ENCODE data around the gene GARNL3. TPM values are rescaled to one million over a fixed set of nuclear protein-coding genes. Genes with fewer than 3 reads are reported as not detected.
A peak's percentile ranks its signal among the peaks of the same experiment; 100 is the strongest.

The GARNL3 gene
- total and polyA plus RNA-seq, 9 donors, result 14.2 to 23.0 (median 18.3) TPM

DNA sequence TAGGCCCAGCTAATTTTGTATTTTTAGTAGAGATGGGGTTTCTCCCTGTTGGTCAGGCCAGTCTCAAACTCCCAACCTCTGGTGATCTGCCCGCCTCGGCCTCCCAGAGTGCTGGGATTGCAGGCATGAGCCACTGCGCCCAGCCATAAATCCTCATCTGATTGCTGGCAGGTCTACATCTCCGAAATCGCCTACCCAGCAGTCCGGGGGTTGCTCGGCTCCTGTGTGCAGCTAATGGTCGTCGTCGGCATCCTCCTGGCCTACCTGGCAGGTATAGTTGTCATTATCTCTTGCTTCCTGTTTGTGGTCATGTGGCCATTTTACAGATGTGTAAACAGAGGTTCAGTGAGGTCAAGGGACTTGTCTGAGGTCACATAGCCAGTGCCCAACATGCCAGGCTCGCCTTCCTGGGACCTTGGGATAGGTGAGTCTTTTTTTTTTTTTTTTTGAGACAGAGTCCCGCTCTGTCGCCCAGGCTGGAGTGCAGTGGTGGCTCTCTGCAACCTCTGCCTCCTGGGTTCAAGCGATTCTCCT lies 135.2 kb downstream of the GARNL3 start:
- H3K9me3 ChIP-seq (replicated peaks; ENCODE audit: control insufficient read depth, low read depth, low read length), result no peaks in the 10 kb centered on the region
- H3K4me1 ChIP-seq (ENCODE audit: control insufficient read depth, insufficient read depth, low read length), result peaks cover 18% of the 10 kb centered on the region
- 91% methylated on average over 11 of the region's 14 CpGs for WGBS (ENCODE audit: insufficient coverage)
- H3K36me3 ChIP-seq (ENCODE audit: control insufficient read depth, insufficient read depth, low read length), result peaks cover 42% of the 10 kb centered on the region
- H3K27ac ChIP-seq (ENCODE audit: low read length), result no peak overlapping the region
- no peak overlapping the region for H3K4me3 ChIP-seq (ENCODE audit: low read length)
- H3K27me3 ChIP-seq (ENCODE audit: control insufficient read depth, insufficient read depth, low read length), result no peaks in the 10 kb centered on the region
- no peak for DNase-seq

DNA sequence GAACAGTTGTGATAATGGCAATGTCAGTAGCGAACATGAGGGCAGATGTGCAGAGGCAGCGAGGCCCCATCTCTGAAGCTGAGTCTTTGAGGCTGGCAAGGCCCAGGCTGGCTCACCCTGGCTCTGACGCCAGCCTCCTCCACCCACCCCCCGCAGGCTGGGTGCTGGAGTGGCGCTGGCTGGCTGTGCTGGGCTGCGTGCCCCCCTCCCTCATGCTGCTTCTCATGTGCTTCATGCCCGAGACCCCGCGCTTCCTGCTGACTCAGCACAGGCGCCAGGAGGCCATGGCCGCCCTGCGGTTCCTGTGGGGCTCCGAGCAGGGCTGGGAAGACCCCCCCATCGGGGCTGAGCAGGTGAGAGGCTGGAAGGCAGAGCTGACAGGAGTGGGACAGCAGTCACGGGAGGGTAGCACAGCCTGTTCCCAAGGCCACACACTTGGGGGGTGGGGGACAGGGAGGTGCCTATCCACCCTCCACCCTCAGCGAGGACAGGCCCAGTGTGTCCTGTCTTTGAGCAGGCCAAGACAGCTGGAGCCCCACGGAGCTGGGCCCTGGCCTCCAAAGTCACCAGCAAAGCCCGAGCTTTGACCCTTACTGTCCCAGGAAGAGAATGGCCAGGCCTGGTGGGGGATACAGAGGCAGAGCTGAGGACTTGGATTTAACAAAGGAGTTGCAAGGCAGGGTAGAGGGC lies 138.0 kb downstream of the GARNL3 start:
- Histone ChIP-seq H3K36me3 (ENCODE audit: control insufficient read depth, insufficient read depth, low read length) (peaks cover 66% of the 10 kb centered on the region), H3K27ac (ENCODE audit: low read length) (no peak overlapping the region)
- WGBS (ENCODE audit: insufficient coverage), result 85% methylated on average over 2 of the region's 18 CpGs

DNA sequence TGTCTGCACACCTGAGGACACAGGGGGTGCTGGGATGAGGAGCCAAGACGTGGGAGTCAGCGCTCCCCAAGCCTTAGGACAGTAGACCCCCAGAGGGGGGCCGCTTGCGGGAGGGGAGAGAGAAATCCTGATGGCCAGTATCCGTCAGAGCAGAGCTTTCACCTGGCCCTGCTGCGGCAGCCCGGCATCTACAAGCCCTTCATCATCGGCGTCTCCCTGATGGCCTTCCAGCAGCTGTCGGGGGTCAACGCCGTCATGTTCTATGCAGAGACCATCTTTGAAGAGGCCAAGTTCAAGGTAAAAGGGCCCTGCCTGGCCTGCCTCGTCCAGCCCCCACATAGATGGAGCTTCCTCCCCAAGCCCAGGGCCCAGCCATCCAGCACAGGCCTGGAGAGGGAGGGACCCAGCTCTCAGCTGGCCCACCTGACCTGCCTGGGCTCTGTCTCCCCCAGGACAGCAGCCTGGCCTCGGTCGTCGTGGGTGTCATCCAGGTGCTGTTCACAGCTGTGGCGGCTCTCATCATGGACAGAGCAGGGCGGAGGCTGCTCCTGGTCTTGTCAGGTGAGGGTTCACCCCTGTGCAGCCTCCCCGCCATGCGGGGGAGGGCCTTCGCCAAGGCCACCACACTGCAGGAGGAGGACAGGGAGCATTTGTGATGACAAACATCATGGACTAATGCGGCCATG lies 139.1 kb downstream of the GARNL3 start:
- Histone ChIP-seq H3K27me3 (ENCODE audit: control insufficient read depth, insufficient read depth, low read length) (no peaks in the 10 kb centered on the region), H3K4me3 (ENCODE audit: low read length) (no peak overlapping the region), H3K36me3 (ENCODE audit: control insufficient read depth, insufficient read depth, low read length) (peaks cover 66% of the 10 kb centered on the region), H3K27ac (ENCODE audit: low read length) (no peak overlapping the region), H3K4me1 (ENCODE audit: control insufficient read depth, insufficient read depth, low read length) (peaks cover 16% of the 10 kb centered on the region), H3K9me3 (replicated peaks; ENCODE audit: control insufficient read depth, low read depth, low read length) (no peaks in the 10 kb centered on the region)
- DNase-seq, result no peak
- WGBS (ENCODE audit: insufficient coverage), result 90% methylated on average over 21 of the region's 22 CpGs

More for the DNA sequence above, 138.0 kb downstream of the GARNL3 start:
- no peaks in the 10 kb centered on the region for H3K27me3 ChIP-seq (ENCODE audit: control insufficient read depth, insufficient read depth, low read length)
- peaks cover 24% of the 10 kb centered on the region for H3K4me1 ChIP-seq (ENCODE audit: control insufficient read depth, insufficient read depth, low read length)
- no peaks in the 10 kb centered on the region for H3K9me3 ChIP-seq (replicated peaks; ENCODE audit: control insufficient read depth, low read depth, low read length)
- no peak overlapping the region for H3K4me3 ChIP-seq (ENCODE audit: low read length)
- DNase-seq, result no peak

DNA sequence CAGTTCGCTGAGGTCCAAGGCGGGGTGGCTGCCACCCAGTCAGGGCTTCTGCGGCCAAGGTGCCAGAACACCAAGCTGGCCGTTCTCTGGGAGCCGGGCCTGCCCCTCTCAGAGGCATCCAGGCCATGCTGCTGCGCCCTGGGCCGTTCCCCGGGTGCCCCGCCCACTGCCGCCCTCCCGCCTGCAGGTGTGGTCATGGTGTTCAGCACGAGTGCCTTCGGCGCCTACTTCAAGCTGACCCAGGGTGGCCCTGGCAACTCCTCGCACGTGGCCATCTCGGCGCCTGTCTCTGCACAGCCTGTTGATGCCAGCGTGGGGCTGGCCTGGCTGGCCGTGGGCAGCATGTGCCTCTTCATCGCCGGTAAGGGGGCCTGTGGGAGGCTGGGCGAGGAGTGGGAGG lies 140.1 kb downstream of the GARNL3 start:
- Histone ChIP-seq H3K9me3 (replicated peaks; ENCODE audit: control insufficient read depth, low read depth, low read length) (no peaks in the 10 kb centered on the region), H3K4me1 (ENCODE audit: control insufficient read depth, insufficient read depth, low read length) (peaks cover 13% of the 10 kb centered on the region), H3K27me3 (ENCODE audit: control insufficient read depth, insufficient read depth, low read length) (no peaks in the 10 kb centered on the region), H3K27ac (ENCODE audit: low read length) (no peak overlapping the region), H3K36me3 (ENCODE audit: control insufficient read depth, insufficient read depth, low read length) (peaks cover 66% of the 10 kb centered on the region), H3K4me3 (ENCODE audit: low read length) (no peak overlapping the region)
- WGBS (ENCODE audit: insufficient coverage), result 89% methylated on average over 16 of the region's 23 CpGs
- no peak for DNase-seq

DNA sequence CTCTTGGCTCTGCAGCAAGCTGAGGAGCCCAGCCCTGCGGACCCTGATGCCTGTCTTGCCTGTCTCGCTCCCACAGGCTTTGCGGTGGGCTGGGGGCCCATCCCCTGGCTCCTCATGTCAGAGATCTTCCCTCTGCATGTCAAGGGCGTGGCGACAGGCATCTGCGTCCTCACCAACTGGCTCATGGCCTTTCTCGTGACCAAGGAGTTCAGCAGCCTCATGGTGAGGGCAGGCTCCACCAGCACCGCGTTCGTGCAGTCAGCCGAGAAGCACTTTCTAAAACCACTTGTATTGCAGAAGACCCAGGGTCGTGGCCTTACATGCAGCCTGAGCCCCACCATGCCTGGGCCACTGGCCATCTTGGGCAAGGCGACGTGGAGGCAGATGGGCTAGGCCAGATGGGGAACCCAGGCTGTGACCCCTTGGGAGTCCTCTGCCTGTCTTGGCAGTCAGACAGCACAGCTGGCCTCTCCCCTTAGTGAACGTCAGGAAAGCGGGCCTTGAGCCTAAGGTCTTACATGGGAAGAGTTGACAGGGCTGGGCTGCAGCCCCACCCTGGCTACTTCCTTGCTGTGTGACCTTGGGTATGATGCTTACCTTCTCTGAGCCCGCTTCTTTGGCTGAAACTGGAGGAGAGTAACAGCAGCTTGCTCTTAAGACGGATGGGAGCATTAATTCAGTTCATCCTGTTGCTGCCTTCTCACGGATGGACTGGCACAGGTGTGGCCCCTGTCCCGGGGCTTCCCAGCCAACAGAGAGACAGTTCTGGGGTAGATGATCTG lies 141.0 kb downstream of the GARNL3 start:
- no peaks in the 10 kb centered on the region for H3K9me3 ChIP-seq (replicated peaks; ENCODE audit: control insufficient read depth, low read depth, low read length)
- peaks cover 57% of the 10 kb centered on the region for H3K36me3 ChIP-seq (ENCODE audit: control insufficient read depth, insufficient read depth, low read length)
- H3K4me3 ChIP-seq (ENCODE audit: low read length), result no peak overlapping the region
- 90% methylated on average over 18 of the region's 20 CpGs for WGBS (ENCODE audit: insufficient coverage)
- peaks cover 13% of the 10 kb centered on the region for H3K4me1 ChIP-seq (ENCODE audit: control insufficient read depth, insufficient read depth, low read length)
- DNase-seq, result peak; percentile 37
- H3K27me3 ChIP-seq (ENCODE audit: control insufficient read depth, insufficient read depth, low read length), result no peaks in the 10 kb centered on the region
- H3K27ac ChIP-seq (ENCODE audit: low read length), result no peak overlapping the region

DNA sequence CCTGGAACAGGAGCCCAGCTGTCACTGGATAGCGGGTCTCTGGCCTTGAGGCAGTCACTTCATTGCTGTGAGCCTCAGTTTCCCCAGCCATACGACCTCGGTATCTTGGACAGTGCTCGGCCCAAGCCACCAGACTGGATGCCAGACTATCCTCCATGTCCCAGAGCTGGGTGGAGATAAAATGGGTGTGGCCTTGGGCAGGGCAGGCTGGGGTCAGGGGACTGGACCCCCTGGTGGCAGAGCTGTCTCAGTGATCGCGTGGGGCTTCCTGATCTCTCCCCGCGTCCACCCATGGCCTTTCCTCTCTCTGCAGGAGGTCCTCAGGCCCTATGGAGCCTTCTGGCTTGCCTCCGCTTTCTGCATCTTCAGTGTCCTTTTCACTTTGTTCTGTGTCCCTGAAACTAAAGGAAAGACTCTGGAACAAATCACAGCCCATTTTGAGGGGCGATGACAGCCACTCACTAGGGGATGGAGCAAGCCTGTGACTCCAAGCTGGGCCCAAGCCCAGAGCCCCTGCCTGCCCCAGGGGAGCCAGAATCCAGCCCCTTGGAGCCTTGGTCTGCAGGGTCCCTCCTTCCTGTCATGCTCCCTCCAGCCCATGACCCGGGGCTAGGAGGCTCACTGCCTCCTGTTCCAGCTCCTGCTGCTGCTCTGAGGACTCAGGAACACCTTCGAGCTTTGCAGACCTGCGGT lies 142.4 kb downstream of the GARNL3 start:
- no peak overlapping the region for H3K4me3 ChIP-seq (ENCODE audit: low read length)
- H3K27me3 ChIP-seq (ENCODE audit: control insufficient read depth, insufficient read depth, low read length), result no peaks in the 10 kb centered on the region
- H3K4me1 ChIP-seq (ENCODE audit: control insufficient read depth, insufficient read depth, low read length), result peaks cover 13% of the 10 kb centered on the region
- H3K9me3 ChIP-seq (replicated peaks; ENCODE audit: control insufficient read depth, low read depth, low read length), result no peaks in the 10 kb centered on the region
- no peak overlapping the region for H3K27ac ChIP-seq (ENCODE audit: low read length)
- DNase-seq, result no peak
- WGBS (ENCODE audit: insufficient coverage), result 77% methylated on average over 13 of the region's 13 CpGs
- H3K36me3 ChIP-seq (ENCODE audit: control insufficient read depth, insufficient read depth, low read length), result peaks cover 48% of the 10 kb centered on the region

DNA sequence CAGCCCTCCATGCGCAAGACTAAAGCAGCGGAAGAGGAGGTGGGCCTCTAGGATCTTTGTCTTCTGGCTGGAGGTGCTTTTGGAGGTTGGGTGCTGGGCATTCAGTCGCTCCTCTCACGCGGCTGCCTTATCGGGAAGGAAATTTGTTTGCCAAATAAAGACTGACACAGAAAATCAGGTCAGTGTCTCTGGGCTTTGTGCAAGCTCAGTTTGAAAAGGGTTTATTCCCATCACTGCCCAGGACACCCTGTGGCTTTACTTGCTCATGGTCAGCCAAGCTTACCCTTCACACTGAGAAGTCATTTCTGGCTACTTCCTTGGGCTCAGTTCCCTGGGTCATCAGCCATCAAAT lies 142.9 kb downstream of the GARNL3 start:
- Histone ChIP-seq H3K36me3 (ENCODE audit: control insufficient read depth, insufficient read depth, low read length) (peaks cover 43% of the 10 kb centered on the region), H3K27me3 (ENCODE audit: control insufficient read depth, insufficient read depth, low read length) (no peaks in the 10 kb centered on the region), H3K4me1 (ENCODE audit: control insufficient read depth, insufficient read depth, low read length) (peaks cover 13% of the 10 kb centered on the region), H3K9me3 (replicated peaks; ENCODE audit: control insufficient read depth, low read depth, low read length) (no peaks in the 10 kb centered on the region), H3K4me3 (ENCODE audit: low read length) (no peak overlapping the region), H3K27ac (ENCODE audit: low read length) (no peak overlapping the region)
- DNase-seq, result no peak
- 85% methylated on average over 6 of the region's 6 CpGs for WGBS (ENCODE audit: insufficient coverage)

DNA sequence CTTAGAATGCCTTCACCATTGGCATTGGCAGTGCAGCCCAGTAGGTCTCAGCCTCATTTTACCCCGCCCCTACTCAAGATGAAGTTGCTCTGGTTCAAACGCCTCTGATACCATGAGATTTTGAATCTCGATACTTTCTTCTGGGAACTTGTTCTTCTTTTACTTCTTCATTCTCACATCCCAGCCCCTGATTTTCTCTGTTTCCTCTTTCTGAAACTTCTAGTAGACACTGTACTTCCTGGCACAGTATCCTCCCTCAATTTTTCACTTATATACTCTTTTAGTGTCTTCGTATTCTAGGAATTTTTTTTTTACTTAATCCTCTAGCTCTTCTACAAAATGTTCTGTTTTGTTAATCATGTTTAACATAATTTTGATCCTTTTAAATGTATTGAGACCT lies 146.5 kb downstream of the GARNL3 start:
- Histone ChIP-seq H3K27ac (ENCODE audit: low read length) (no peak overlapping the region), H3K36me3 (ENCODE audit: control insufficient read depth, insufficient read depth, low read length) (peaks cover 13% of the 10 kb centered on the region), H3K4me3 (ENCODE audit: low read length) (no peak overlapping the region), H3K9me3 (replicated peaks; ENCODE audit: control insufficient read depth, low read depth, low read length) (no peaks in the 10 kb centered on the region), H3K27me3 (ENCODE audit: control insufficient read depth, insufficient read depth, low read length) (no peaks in the 10 kb centered on the region), H3K4me1 (ENCODE audit: control insufficient read depth, insufficient read depth, low read length) (peaks cover 3% of the 10 kb centered on the region)
- 100% methylated on average over 2 of the region's 4 CpGs for WGBS (ENCODE audit: insufficient coverage)
- DNase-seq, result peak; percentile 45

DNA sequence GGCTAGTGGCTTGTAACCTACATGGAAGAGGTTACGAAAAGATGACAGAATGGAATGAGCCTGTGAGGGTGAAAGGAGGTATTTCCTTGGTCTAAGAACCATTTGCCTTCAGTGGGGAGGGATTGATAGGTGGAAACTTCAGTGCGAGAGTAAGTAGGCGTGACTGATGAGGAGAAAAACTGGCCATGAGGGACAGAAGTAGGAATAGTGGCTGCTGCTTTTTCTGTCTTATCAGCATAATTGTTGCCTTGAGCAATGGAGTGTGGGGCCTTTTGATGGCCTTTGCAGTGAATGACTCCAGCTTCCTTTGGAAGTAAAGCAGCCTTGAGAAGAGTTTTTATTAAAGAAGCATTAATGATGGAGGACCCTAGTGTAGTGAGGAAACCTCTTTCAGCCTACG lies 150.6 kb downstream of the GARNL3 start:
- no peak overlapping the region for H3K27ac ChIP-seq (ENCODE audit: low read length)
- peaks cover 15% of the 10 kb centered on the region for H3K4me1 ChIP-seq (ENCODE audit: control insufficient read depth, insufficient read depth, low read length)
- H3K36me3 ChIP-seq (ENCODE audit: control insufficient read depth, insufficient read depth, low read length), result peaks cover 3% of the 10 kb centered on the region
- WGBS (ENCODE audit: insufficient coverage), result 73% methylated on average over 3 of the region's 4 CpGs
- H3K27me3 ChIP-seq (ENCODE audit: control insufficient read depth, insufficient read depth, low read length), result no peaks in the 10 kb centered on the region
- no peak for DNase-seq
- H3K4me3 ChIP-seq (ENCODE audit: low read length), result no peak overlapping the region
- H3K9me3 ChIP-seq (replicated peaks; ENCODE audit: control insufficient read depth, low read depth, low read length), result no peaks in the 10 kb centered on the region
